Mucosa of gallbladder (tissue), 1 donor: ENCODE measurements around the gene TMCC1. TPM values are rescaled to one million over a fixed set of nuclear protein-coding genes. Genes with fewer than 3 reads are reported as not detected.

Experiments used
- DNase-seq: peaks from one replicate; pipeline ENCODE4 v3.0.0-alpha.2; 2020; ENCODE audit warnings: low spot score
- total RNA-seq: library from RNA; stranded (reverse); gene quantifications from one replicate; pipeline ENCODE4 v1.2.1, GENCODE V29; 2021
- donor health status: DM: no; HTN: no; CAD: no.

TMCC1 gene
- total RNA-seq, 1 donor from 2014 or later: 52.9 TPM

DNA sequence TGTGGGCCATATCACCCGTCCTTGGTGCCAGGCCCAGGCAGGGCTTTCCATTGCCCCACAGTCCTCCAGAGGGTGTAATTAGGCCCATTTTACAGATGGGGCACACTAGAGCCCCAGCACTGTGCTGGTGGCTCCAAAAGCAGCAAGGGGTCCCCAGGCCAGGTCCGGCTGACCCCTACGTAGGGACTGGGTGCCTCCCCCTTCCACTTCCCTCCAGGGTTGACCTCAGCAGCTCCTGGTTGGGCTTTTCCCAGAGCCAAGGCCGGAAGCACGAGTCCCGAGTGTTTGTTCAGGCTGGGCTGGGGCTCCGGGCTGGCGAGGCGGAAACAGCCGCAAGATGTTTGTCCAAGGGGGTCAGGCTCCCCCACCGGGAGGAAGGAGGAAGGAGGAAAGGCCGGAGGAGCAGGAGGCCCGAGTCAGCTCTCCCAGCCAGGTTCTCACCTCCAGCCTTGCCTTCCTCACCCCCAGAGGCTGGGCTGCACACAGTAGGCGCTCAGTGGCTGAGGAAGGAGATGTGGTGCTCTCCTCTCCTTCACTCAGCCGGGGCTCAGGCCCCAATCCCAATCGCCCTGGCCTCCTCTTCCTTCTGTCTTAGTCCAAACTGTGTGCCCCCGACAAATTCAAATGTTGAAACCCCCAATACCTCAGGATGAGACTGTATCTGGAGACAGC is 269.9 kb downstream of the TMCC1 start:
- peak; percentile 53 for DNase-seq

DNA sequence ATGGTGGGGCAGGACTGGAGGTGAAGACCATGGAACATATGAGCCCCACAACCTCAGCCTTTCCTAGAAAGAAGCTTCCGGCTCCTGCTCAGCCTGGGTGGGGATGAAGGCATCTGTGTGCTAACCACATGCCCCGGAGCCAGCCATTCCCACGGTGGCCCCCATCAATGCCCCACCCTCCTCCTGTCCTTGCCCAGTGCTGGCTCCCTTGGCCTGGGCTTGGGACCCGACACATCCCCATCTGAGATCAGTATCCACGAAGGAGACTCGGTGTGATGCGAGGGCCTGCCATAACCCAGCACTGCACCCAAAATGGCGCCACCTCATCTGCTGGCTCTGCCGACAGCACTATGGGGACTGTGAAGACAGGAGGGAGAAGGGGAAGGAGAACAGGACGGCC is 270.6 kb downstream of the TMCC1 start:
- no peak for DNase-seq

GRCh38 chr3:129622226-129622874 is 271.2 kb downstream of the TMCC1 start:
- no peak for DNase-seq

DNA sequence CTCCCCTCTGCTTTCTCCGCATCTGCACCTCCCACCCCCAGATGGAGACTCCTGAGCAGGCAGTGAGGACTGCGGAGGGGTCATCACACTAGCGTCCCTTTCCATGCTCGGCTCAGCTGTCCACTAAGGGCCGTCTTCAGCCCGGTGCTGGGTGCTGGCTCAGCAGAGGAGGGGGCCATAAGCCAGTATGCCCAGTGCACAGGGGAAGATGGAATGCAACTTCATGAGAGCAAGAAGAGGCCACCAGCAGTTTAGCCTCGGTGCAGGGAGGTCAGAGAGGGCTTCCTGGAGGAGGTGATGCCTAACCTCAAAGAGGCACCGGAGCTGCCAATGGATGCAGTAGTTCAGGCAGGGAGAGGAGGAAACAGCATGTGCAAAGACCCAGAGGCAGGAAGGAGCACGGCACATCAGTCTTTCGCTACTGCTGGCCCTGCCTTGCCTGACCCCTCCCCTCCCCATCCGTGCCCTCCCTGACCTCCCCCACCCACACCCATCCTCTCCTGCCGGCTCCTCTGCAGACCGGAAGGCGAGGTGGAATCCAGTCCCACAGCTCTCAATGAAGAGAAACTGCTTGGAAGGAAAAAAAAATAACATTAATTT is 271.8 kb downstream of the TMCC1 start:
- no peak for DNase-seq

GRCh38 chr3:129620828-129621559 is 272.5 kb downstream of the TMCC1 start:
- DNase-seq: no peak

DNA sequence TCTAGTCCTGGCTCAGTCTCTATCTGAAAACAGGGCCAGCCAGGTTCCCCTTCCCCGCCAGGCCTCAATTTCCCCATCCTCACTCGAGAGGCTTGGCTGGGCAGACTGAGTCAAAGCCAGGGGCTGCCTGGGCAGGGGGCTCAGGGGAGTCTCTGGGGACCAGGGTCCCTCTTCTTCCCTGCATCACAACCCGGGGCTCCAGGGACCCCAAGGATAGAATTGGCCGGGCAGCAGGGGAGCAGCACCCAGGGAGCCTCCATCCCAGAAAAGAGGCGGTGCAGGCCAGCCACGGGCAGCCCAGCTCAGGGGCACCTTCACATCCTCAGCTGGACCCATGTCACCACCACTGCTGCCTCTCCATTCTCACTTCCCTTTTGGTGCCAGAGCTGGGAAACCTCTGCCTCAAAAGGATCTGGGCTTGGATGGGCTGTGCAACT is 273.8 kb downstream of the TMCC1 start:
- DNase-seq: no peak

GRCh38 chr3:129618901-129619671 is 274.4 kb downstream of the TMCC1 start:
- DNase-seq: no peak

- no peak for DNase-seq
Measured at GRCh38 chr3:129618186-129618820, 275.2 kb downstream of the TMCC1 start.

GRCh38 chr3:129617381-129618185 is 275.9 kb downstream of the TMCC1 start:
- no peak for DNase-seq

- no peak for DNase-seq
Measured at GRCh38 chr3:129616713-129617112, 276.8 kb downstream of the TMCC1 start.

GRCh38 chr3:129616291-129616690 is 277.2 kb downstream of the TMCC1 start:
- DNase-seq: no peak

GRCh38 chr3:129615751-129616281 is 277.7 kb downstream of the TMCC1 start:
- no peak for DNase-seq

DNA sequence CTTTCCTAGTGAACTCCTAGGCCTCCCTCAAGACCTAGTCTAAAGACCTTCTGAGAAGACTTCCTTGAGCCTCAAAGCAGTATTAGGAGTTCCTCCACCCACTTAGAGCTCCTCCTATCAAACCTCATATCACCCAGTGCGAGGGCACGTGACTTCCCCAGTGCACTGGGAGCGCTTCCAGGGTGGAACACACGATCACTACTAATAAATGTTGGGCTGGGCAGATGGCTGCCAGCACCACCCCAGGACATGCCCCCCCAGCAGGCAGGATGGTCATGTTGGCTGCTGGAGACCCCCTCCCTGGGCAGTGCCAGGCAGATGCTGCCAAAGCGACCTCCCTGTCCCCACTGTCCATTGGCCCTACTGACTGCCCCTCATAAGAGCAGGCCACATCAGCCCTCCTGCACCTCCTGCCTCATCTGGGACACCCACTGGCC is 278.6 kb downstream of the TMCC1 start:
- DNase-seq: no peak

DNA sequence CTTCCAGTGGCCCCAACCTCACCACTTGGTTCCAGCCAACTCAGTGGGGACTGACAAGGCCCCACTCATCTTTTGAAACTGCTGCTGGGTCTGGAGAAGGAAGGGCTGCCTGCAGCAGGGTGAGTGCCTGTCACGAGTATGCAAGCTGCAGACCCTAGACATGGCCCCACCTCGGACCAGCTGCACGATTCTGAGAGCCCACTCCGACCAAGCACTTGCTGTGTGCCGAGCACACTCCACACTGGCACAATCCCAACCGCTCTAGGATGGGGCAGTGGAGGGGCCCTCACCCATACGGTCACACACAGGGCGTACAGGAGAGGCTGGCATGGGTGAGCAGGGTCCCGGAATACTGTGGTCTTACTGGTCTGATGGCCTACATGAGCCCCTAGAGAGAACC is 279.1 kb downstream of the TMCC1 start:
- no peak for DNase-seq

GRCh38 chr3:129613367-129613740 is 280.2 kb downstream of the TMCC1 start:
- DNase-seq: no peak

DNA sequence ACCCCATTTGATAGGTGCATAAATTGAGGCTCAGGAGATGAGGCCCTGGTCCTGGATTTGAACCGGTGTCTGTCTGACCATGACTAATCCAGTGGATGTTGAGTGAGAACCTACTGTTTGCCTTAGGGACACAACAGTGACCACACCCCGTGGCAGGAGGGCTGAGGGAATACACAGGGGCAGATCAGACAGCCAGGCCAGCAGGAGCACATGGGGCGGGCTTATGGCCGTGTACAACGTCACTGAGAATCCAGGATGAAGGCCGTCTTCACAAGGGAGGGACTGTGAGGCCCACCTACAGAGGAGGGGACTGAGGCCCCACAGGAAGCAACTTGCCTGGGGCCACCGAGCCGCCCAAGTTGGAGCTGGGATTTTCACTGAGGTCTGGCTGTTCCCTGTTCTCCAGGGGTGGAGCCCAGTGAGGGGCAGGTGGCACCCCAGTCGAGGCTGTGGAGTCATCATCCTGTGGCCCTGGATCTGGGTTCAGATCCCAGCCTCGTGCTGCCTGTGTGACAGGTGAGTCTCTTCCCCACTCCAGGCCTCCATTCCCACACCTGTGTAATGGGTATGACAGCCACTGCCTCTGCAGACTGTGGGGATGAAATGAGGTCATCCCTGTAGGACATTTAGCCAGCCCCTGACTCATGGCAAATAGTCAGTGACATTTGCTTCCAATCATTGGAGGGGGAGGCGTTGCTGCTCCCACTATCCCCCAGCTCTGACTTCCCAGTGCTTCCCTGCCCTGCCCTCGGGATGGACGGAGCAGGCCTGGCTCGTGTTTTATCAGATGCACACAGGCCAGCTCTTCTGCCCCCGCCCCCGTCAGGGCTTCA is 280.8 kb downstream of the TMCC1 start:
- DNase-seq: no peak

GRCh38 chr3:129611812-129612533 is 281.5 kb downstream of the TMCC1 start:
- no peak for DNase-seq

DNA sequence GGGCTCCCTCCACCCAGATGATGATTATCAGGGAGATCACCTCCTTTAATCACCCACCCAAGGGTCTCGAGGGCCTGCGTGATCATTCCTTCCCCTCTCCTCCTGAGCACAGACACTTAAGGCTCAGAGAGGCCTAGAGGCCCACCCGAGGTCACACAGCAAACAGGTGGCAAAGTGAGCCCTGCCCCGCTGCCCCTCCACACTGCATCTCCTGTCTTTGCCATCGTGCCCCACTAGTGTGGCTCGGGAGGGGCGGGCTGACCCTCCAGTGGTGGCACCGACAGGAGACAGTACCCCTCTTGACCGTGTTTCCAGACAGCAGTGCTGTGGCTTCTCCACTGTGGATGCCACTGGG is 282.1 kb downstream of the TMCC1 start:
- no peak for DNase-seq
